Measurements from ENCODE around the gene ARHGEF28.

Gene ARHGEF28

DNA sequence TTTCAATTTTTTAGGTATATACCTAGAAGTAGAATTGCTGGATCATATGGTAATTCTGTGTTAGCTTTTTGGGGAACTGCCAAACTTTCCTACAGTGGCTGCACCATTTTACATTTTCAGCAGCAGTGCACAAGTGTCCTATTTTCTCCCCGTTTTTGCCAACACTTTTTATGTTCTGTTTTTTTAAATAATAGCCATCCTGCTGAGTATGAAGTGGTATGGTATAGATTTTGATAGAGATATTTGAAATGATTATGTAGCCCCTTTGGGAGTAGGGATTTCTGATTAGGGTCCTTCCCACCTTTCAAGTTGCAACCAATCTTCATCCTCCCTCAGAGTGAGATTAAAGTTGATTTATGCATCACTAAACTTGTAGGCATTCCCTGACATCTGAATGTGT is 76.5 kb downstream of the ARHGEF28 start:
- no peak for DNase-seq

DNA sequence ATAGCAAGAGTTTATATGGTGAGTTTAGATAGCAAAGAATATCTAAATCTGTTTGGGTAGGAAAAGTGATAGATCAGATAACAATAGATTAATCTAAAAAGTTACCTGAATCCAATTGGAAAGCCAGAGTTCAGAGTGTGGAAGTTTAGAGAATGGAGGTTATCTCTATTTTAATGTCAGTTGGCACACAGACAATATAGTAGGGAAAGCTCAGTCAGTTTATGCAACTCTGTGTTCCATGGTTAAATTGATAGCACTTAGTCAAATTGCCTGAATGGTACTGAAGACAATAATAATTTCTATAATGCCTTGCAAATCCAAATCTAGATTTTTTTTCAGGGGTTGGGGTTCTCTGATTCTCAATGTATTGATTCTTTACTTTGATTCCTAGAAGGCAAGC is 77.0 kb downstream of the ARHGEF28 start:
- DNase-seq: no peak

DNA sequence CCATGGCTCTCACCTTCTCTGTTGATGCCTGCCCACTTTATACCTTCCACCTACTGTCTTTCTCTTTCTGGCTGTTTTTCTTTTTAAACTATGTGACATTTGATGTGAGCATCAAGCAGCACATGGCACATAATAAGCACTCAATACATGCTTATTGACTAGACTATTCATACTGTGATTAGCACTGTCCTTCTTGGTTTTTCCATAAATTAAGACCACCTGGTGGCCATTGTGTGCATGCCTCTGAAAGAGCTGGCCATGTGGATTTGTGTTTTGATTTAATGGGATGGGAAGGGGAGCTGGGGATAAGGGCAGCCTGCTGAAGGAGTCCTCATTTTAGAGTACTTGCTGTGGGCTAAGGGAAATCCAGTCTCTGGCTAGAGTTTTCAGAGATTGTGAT is 79.4 kb downstream of the ARHGEF28 start:
- no peak for DNase-seq

DNA sequence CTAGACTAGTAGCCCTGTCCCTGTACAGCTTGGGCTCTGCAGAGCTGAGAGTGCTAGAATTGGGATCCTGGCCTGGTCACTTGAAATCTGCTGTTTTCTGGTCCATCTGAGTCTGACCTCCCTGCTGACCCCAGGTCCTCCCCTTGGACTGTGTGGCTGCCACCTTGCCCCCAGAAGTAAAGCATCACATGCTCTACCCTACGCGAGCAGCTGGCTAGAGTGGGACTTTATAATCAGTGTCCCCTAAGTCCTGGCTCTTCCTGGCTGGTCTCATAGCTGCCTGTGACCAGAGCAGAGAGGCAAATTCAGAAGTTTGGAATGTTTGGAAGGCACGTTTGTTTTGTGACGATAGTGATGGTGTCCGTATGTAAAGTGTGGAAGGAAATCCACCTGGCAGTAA is 81.0 kb downstream of the ARHGEF28 start:
- DNase-seq: no peak

DNA sequence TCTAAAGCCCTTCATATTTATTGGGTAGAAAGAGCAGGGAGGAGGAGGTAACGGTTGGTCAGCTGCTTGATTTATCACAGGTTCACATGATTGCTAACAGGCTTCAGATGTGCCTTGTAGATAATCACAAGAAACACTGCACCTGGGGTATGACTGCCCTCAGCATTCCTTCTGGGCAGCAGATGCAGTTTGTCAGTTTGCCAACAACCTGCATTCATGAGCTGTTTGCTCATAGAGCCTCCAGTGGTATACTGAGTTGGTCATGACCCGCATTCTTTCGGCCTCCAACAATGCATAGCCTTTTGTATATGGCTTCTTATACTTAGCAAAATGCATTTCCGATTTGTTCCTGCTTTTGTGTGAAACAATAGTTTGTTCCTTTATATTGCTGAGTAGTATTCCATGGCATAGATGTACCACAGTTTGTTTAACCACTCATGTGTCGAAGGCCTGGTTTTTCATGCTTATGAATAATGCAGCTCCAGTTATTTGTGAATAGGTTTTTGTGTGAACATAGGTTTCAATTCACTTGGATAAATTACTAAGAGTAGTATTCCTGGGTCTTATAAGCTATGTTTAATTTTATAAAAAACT is 83.6 kb downstream of the ARHGEF28 start:
- no peak for DNase-seq

DNA sequence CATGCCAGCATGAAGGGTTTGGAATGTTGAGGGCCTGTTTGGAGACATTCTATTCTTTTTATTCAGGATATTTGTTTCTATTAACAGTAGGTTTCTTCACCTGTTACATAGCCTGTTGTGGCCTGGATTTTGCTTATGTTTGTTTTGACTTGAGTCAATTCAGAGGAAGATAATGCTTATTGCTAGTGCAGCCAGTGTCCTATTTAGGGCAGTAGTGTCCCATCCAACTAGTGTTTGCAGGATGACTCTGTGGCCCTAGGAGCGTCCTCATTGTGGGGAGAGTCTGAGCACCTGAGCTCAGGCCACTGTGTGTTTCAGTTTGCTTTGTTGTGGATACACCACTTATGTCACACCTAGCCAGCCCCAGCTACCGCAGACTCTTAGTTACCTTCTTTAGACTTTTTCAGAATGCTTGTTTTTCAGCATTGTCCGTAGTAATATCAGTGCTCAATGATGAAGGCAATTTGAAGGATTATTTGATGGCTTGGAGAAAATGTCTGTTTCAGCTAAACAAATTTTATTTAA is 90.3 kb downstream of the ARHGEF28 start:
- DNase-seq: no peak

DNA sequence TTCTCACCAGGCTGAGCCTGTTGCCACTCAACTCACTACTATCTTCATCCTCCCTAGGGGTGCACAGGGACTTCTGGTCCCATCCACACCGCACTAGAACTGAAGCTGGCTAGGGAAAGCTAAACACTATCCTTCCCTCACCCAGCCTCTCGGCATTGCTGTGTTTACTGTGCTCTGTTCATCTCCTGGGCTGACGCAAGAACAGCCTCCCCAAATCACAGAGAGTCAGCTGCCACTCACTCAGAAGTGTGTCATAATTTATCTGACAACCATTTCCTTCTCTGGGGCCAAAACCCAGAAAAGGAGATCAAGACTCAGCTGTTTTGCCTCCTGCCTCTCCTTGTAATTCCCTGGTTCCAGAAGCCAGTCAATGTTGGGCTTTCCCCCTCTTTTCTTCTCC is 92.8 kb downstream of the ARHGEF28 start:
- no peak for DNase-seq

DNA sequence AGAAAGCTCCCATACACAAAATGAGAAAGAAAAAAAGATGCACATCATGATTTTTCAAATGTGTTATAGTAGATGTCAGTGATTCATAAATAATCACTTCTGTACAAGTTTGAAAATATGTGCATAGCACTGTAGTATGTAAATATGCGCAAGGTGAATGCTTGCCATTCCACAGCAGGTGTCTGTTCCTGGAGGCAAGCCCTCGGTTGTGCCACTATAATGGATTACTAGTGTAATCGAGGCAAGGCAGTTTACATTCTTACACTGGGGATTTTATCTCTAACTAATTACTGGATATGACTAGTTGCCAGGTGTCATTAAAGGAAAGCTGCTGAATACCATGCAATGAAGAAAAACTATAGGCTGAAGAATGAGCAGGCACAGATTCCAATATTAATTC is 93.6 kb downstream of the ARHGEF28 start:
- no peak for DNase-seq

DNA sequence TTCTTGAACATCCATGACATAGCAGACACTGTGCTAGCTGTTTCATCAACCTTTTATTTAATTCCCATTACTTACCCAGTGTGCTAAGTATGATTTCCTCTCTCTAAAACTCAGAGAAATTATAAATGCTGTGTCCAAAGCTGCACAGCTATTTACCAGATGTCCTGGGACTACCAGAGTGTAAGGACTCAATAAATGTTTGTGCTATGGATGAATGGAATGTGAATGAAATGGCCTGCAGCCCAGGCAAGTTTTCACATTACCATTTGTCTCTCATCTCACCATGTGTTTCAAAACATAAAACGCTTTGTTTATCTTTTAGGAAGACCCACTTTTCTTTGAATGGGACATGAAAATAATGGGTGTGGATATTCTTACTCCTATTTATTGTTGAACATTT is 96.2 kb downstream of the ARHGEF28 start:
- no peak for DNase-seq

DNA sequence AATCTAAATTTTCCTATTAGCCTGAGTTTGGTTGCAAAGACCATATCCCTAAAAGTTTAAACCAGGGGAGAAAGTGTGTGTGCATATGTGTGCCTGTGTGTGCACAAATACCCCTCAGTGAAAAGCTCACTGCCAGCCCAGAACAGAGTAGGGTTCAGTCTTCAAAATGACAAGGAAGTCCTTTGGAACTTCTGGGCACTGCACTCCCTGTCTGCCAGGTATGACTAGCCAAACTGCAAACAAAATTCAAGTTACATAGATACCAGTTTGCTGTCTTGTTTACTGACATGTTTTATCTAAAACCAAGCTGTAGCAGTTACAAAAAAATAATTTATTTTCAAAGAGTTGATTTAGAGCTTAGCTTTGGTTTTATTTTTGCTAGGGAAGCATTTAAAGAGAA is 100.1 kb downstream of the ARHGEF28 start:
- no peak for DNase-seq

DNA sequence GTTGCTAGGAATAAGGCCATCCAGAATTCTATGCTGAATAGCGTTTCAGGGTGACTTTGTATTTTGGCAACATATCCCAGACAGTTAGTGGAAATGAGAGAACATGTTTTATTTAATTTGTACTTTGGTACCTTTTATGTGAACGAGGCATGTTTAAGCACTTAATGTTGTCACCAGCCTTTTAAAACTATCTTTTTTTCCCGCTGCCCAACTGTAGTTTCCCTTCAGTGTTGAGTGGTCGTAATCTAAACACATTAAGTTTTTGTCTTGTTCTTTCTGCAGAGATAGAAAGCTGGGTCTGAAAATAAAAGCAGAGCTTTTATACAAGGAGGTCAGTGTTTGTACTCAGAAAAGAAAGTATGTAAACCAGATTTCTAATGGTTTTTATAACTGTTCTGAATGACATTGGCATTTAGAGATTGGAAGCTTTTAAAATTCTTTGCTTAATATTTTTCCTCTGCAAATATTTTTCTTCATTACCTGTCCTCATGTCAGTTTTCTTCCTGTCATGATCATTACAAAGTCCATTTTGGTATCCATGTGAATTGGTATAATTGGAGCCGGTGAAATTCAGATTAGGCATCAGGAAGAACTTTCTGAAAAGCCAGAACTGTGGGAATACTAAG is 100.7 kb downstream of the ARHGEF28 start:
- no peak for DNase-seq

DNA sequence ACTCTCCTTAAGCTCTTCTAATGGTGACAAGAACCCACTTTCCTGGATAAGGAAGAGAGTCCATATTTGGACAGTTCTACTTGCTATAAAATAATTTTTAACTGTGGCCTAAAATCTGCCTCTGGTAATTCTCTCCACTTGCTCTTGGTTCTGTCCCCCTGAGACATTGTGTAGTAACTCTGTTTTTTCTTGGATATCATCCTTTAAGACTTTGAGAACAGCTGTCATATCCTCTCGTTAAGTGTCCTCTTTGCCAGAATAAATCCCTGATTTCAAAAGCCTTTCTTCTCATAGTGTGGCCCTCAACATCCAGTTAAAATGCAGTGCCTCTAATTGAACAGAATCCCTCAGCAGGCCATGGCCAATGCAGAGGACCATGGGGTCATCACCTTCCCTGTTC is 101.5 kb downstream of the ARHGEF28 start:
- DNase-seq: no peak

DNA sequence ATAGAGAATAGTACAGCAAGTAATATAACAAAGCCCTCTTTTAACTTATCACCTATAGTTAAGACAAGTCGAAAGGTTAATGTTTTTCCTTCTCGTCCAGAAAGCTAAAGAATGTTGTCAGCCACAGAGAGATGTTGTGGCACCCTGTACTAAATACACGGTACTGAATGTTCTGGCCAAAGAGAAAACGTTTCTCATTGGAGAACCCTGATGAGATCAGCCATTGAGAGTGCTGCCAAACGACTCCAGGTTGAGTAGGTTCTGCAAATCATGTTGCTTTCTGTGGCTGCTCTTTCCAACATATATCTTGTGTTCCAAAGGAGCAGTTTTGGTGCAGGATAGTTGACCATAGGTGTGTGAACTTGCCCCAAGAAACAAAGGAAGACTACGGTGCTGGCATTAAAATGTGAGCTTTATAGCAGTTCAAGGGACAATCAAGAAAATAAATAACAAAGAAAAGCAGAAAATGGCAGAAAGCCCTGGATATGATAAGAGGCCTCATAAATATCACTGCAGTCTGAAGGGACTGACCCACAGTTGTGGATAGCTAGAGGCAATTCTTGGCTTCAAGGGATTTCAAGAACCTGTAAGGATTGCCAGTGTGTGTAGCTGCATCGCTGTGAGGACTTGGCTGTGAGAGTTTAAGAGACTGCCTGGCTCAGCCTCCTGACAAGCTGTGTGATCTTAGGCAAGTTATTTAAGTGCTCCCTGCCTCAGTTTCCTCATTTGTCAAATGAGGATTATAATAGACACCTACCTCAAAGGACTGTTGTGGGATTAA is 102.7 kb downstream of the ARHGEF28 start:
- DNase-seq: no peak

DNA sequence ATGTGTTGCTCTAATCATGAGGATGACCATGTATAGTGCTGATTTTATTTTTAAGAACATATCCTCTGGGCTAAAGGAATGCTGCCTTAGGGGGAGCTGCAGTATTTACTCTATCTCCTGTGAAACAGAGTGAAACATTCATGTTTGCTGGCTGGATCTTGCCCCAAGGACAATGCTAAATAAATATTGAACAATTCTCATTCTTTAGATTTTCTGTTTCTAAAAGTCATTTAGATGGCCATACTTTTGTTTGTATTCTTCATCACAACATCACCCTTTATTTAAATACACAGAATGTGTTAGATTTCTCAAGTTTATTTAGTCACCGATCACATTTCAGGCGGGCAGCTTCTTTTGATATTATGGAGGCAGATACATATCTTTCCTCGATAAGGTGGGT is 103.3 kb downstream of the ARHGEF28 start:
- no peak for DNase-seq

DNA sequence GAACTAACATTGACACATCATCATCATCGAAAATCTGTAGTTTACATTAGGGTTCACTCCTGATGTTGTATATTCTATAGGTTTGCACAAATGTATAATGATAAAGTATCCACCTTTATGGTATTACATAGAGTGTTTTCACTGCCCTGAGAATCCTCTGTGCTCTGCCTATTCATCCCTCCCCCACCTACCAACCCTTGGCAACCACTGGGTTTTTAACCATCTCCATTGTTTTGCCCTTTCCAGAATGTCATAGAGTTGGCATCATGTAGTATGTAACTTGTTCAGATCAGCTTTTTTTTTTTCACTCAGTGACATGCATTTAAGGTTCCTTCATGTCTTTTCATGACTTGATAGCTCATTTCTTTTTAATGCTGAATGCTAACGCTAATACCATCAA is 106.0 kb downstream of the ARHGEF28 start:
- DNase-seq: no peak

DNA sequence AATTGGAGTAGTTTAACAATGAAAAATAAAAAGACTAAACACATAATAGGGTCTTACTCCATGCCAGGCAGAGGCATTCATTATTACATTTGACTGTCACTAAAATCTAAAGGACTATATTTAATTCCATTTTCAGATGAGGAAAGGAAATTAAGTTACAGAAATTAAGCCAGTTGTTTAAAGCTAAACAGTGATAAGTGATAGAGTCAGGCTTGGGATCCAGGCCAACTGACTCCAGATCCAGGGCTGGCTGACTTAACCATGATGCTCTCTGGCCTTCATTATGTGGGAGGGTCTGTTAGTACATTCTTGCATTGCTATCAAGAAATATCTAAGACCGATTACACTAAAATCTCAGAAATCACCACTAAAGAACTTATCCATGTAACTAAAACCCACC is 107.2 kb downstream of the ARHGEF28 start:
- no peak for DNase-seq

DNA sequence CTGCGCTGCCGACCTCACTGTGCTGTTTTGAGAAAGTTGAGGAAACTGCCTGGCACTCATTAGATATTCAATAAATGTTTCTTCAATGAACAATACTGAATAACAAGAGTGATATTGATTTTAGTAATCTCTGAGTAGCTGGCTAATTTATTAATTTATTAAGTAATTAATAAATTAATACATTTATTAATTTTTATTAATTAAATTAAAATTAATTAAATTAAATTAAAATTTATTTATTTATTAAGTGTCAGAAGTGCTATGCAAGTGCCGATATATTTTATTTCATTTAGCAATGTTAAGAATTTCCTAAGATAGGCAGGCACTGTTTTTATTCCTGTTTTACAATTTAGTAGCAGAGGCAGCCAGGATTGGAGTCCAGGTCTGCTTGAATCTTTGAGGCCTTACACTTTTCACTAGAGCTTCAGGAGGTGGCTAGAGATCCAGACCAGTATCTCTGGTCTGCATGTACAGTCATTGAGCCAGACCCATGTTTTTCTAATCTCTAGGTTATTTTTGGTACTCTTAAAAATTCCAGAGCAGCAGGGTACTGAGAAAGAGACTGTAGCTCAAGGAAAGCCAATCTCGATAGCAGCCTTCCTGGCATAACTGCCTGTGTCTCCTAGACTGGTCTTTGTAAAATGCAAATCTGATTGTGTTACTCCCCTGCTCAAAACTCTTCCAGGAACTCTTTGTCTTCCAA is 109.2 kb downstream of the ARHGEF28 start:
- DNase-seq: no peak

DNA sequence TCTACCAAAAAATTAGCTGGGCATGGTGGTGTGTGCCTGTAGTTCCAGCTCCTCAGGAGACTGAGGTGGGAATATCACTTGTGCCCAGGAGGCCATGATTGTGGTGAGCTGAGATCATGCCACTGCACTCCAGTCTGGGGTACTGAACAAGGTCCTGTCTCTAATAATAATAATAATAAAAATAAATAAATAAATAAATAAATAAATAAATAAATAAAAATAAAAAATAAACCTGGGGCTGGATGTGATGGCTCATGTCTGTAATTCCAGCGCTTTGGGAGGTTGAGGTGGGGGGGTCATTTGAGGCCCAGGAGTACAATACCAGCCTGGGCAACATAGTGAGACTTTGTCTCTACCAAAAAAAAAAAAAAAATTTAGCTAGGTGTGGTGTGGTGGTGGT is 113.7 kb downstream of the ARHGEF28 start:
- DNase-seq: no peak

DNA sequence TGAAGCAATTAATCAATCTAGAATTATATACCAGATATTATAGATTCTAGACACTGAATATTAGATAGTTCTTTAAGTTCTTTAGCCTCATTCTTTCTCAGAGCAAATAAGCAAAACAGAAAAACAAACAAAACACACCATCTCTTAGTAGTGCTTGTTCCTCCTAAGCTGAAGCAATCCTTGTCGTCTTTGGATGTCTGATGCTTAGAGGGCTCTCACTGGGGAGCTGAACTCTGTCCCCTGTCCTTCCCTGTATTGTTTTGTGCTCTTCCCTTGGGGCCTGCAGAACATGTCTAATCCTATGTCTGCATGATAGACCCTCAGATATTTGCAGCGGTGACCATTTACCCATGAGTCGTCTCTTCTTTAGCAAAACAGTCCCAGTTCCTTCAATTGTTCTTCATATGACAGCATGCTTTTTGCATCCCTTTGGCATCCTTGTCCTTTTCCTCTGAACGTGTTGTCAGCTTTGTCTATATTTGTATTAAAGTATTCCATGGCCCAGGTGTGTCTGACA is 114.3 kb downstream of the ARHGEF28 start:
- DNase-seq: no peak

DNA sequence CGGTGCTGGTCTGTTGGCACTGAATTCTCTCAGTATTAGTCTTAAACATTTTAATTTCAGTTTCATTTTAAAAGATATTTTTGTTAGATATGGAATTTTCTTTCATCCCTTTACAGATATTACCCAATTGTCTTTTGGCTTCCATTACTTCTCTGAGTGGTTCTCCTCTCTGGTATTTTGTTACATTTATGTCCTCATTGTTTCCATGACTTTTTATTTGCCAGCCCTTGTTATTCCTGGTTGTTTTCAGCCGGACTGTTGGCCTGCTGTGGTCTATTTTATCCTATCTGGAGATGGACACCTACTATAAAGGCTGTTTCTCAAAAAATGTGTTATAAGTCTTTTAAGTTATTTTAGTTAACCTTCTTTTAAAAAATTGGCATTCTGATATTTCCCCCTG is 117.2 kb downstream of the ARHGEF28 start:
- no peak for DNase-seq

DNA sequence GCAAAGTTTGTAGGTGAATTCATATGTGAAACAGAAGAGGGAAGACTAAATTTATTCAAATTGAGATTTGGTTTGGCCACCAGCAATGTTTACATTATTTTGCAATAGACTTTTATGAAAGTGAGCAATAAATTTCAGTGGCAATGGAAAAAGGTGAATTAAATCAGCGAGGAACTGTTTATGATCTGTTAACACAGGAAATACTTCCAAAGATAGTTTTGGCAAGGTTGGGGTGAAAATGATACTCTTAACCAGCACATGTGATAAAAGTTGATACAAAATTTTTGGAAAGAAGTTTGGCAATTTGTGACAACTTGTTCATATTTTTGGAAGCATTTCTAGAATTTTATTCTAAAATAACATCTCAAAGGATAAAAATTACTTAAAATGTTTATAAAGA is 119.8 kb downstream of the ARHGEF28 start:
- DNase-seq: no peak

DNA sequence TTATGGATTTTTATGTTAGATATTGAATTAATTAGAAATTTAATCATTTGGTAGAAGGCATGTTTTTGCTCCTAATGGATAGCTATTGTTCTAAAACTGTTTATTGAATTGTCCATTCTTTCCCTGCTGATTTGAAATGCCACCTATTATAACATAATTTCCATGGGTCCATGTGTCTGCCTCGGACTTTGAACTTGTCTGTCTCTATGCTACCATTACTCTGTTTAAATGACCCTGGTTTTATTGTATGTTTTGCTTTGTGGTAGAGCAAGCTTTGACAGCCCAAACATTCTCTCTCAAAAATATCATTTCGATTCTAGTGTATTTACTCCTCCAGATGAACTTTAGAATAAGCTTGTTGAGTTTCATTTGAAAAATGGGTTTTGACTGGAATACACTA is 120.6 kb downstream of the ARHGEF28 start:
- DNase-seq: no peak

DNA sequence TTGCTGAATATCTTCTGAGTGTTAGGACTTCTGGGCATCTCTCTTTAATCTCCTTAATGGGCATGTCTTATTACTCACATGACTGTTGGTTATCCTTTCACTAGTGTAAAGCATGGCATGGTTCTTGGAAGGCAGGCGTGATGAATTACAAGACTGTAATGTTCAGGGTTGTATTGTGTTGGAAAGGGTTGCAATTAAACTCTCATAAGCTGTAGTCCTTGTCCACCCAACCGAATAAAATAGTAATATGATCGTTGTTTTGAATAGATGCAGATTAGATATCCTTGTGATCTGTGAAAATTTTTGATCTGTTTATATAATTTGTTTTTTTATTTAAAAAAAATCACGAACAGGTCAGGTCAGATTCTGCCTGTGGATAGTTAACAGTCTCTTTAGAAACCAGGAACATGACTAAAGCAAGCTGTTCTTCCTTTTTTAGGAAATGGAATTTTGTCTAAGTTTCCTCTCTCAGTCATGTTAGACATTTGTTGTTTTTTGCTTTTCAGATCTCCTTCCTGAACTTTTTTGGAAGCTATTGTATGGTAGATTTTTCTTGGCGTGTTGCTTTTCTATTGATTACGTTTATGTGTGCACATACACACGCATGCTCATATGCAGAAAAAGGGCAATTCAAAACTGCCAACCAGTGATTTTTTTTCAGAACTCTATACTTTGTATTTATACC is 121.8 kb downstream of the ARHGEF28 start:
- no peak for DNase-seq
